GM21786 (cell line): ENCODE measurements around the gene ACSM2B.
"Not testable (repeated sequence)": the region's sequence is repeated elsewhere in the genome, so short reads cannot be mapped to it uniquely, and the experiment has no call there.

Experiments used
- ATAC-seq: cut with Tn5 transposase; IDR thresholded peaks from one replicate; pipeline ENCODE4 v1.9.1; 2021; ENCODE audit not compliant: unreplicated experiment

Gene ACSM2B

DNA sequence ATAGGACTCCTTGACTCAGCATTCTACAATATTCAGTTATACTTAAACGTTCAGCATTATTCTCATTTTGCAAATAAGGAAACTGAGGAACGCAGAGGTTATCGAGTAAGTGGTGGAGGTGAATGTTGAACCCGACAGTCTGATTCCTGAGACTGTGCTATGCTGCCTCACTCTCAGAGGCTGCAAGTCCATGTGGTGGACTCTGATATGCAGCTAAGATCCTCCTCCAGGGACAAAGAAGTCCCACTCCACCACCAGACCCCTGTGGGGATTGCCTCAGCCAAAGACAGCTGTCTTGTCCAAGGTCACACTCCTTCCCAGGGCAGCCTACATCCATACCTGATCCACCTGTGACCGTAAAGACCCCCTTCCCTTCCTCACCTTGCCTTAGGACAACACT, 37.5 kb downstream of the ACSM2B start:
- no peak for ATAC-seq

DNA sequence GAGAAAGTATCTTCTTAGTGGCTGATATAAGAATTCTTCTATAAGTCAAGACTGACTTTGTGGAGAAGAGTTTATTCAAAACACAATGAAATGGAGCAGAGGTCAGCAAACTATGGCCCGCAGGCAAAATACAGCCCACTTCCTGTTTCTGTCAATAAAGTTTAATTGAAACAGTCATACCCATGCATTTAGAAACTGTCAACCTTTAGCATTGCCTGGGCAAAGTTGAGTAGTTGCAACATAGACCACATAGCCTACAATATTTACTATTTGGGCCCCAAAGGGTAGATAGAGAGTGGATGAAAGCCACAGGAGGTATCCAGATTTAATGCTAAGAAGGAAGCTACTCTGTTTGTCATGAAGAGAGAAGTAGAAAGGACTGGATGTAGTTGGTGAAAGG, 38.0 kb downstream of the ACSM2B start:
- no peak for ATAC-seq

DNA sequence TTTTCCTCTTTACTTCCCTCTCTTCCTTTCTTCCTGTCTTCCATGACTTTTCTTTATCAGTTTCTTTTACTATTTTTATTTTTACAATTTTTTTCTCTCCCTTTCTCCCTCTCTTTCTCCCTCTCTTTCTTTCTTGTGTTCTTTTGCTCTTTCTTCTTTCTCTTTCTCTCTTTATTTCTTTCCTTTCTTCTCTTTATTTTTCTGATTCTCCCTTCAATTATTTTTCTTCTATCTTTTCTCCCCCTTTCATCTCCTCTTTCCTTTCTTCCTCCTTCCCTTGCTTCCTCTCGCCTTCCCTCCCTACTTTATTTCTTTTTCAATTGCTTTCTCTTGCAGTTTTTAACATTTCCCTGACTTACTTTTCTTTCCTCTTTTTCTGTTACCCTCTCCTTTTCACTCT, 39.5 kb downstream of the ACSM2B start:
- not testable (repeated sequence) for ATAC-seq

DNA sequence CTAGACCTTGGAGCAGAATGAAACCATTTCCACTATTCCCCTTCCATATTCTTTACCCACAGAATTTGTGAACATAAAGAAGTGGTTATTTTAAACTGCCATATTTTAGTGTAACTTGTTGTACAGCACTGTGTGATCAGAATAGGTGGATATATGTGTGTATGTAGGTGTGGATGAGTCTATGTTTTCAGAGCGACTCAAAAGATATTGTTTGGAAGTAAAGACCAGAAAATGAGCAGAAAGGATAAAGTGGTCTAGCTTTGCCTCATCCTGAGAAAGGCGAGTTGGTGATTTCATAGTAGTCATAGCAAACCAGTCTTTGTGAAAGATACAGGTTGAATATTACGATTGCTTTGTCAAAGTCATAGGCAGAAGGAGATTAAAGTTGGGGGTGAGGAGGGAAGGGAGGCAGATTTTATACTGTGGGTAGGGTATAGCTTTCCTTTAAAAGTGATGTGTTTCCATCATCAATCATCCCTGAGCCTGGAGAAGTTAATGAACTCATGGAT, 43.8 kb downstream of the ACSM2B start:
- not testable (repeated sequence) for ATAC-seq

DNA sequence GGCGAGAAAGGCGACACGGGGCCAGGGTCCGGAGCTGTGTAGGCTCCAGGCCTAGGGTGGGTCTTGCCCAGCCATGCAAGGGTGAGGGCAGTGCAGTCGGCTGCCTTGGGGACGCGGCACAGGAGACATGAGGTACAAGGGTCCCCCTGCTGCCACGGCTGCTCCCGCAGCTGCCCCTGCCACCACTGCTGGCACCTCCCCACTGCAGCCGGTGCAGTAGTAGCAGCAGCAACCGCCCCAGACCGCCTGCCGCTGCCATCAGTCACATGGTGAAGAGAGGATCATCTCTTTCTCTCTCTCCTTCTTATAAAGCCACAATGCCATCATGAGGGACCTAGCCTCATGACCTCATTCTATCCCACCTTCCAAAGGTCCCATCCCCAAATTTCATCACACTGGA, 44.4 kb downstream of the ACSM2B start:
- not testable (repeated sequence) for ATAC-seq

DNA sequence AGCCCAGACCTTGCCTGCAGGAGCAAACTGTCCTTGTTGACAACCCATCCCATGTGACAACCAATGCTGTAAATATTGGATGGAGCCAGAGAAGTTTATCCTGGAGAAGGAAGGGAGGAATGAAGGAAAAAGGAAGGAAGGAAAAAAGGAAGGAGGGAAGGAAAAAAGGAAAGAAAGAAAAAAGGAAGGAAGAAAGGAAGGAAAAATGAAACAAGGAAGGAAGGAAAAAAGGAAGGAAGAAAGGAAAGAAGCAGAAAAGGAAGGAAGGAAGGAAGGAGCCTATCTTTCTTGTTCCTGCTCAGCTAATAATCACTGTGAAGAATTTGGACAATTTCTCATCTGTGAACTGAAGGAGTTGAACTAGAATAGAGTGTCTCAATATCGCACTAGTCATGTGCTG, 56.1 kb downstream of the ACSM2B start:
- ATAC-seq: no peak

DNA sequence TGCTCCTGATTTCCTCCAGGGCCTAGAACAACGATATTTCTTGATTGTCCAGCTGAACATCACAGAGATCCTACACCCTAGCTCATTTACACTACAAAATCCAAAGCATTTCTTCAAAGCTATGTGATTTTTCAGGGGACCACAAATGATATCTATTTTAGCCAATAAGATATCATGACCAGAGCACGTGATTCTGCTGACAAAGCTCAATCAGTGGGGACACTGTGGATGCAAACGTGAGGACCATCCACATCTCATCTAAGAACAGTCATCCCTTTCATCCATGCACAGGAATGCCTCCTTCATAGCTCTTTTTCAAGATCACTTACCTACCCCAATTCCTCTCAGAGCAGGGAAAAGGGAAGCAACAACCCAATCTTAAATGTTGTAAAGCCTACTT, 56.9 kb downstream of the ACSM2B start:
- no peak for ATAC-seq

DNA sequence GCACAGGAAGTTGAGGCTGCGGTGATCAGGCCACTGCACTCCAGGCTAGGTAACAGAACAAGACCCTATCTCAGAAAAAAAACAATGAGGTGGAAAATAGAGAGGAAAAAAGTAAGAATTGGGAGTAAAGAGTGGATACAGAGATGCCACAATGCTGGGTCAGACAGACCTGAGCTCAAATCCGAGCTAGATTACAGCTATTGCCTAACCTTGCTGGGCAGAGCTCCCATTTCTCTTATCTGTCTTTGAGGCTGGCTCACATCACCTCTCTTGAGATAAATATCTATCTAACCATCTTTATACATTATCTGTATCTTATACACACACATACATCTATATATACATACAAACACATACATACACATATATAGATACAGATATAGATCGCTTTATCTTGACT, 59.0 kb downstream of the ACSM2B start:
- no peak for ATAC-seq

DNA sequence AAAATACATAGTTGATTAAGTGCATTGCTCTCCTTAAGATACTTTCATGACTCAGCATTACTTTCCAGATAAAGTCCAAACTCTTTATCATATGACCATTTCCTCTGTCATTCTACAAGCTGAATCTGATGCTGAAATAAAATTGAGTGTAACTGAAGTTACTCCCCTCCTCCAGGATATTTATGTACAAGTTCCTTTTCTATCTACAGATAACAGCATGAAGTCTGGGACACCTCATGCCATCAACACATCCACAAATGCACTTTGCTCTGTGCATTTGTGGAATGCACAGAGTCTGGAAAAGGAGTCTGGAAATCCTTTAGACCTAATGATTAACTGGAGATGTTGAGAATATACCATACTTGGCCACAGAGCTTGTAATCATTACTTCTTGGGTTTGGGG, 60.5 kb downstream of the ACSM2B start:
- ATAC-seq: no peak

DNA sequence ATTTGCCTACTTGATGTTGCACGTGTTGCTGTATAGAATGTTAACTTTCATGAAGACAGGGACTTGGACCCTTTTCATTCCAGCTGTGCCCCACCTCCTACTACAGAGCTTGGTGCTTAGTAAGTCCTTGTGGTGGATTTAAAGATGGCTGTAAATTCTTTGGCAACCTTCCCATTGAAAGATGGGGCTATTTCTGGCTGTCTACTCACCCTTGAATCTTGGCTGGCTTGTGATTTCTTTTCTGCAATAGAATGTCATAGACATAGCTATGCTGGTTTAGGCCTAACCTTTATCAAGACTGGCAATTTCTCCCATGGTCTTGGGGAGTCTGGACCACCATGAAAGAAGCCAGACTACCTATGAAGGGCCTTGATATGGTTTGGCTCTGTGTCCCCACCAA, 65.8 kb downstream of the ACSM2B start:
- ATAC-seq: no peak

DNA sequence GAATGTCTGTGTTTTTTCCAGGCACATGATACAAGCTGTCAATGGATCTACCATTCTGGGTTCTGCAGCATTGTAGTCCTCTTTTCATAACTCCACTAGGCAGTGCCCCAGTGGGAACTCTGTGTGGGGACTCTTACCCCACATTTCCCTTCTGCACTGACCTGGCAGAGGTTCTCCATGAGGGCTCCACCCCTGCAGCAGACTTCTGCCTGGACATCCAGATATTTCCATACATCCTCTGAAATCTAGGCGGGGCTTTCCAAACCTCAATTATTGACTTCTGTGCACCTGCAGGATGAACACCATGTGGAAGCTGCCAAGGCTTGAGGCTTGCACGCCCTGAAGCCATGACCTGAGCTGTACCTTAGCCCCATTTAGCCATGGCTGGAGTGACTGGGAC, 68.9 kb downstream of the ACSM2B start:
- ATAC-seq: no peak

DNA sequence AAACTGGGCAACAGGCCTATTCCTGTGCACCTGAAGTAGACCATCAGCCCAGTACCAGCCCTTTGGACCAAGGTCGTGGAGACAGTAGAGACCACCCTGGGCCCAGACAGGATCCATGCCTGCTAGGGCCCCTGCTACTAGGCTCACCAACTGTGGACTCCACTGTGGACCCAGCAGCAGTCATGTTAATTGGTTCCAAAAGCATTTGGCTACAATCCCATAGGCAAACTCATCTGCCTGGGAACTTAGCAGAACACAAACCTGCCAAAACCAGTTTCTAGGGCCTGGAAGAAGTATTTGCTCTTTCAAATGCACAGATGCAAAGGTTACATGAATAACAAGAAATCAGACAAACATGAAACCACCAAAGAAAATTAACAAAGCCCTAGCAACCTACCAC, 71.7 kb downstream of the ACSM2B start:
- ATAC-seq: no peak

DNA sequence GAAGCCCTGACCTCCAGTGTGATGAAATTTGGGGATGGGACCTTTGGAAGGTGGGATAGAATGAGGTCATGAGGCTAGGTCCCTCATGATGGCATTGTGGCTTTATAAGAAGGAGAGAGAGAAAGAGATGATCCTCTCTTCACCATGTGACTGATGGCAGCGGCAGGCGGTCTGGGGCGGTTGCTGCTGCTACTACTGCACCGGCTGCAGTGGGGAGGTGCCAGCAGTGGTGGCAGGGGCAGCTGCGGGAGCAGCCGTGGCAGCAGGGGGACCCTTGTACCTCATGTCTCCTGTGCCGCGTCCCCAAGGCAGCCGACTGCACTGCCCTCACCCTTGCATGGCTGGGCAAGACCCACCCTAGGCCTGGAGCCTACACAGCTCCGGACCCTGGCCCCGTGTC, 84.7 kb downstream of the ACSM2B start:
- ATAC-seq: not testable (repeated sequence)

DNA sequence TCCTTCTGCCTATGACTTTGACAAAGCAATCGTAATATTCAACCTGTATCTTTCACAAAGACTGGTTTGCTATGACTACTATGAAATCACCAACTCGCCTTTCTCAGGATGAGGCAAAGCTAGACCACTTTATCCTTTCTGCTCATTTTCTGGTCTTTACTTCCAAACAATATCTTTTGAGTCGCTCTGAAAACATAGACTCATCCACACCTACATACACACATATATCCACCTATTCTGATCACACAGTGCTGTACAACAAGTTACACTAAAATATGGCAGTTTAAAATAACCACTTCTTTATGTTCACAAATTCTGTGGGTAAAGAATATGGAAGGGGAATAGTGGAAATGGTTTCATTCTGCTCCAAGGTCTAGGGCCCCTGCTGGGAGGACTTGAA, 85.2 kb downstream of the ACSM2B start:
- not testable (repeated sequence) for ATAC-seq
